ENCODE results near the gene EXOG.

The EXOG gene

DNA sequence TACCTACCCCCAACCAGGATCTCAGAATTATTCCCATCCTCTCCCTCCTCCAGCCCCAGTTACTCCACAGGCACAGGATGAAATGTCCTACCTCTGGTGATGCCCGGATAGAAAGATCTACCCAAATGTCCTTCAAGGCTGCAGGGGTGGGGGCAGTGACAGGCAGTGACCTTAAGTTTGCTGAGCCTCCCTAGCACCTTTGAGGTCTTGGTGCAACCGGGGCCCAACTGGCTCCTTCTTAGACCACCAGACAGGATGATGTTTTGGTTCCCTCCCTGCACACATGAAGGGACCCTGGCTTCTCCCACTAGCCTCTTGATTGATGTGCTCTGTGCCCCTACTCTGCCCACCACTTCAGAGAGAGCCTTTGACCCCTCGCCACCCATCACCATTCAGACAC, 36.4 kb downstream of the EXOG start:
- no peak for DNase-seq (ENCODE audit: low read depth)
- H3K4me3 ChIP-seq (ENCODE audit: low read depth, low read length) = no peak overlapping the region
- TF ChIP-seq, protein P1, sequence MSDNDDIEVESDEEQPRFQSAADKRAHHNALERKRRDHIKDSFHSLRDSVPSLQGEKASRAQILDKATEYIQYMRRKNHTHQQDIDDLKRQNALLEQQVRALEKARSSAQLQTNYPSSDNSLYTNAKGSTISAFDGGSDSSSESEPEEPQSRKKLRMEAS (IDR thresholded peaks at IDR 0.05; ENCODE audit: low read depth, low read length) = no peak
- TF ChIP-seq, protein P2, sequence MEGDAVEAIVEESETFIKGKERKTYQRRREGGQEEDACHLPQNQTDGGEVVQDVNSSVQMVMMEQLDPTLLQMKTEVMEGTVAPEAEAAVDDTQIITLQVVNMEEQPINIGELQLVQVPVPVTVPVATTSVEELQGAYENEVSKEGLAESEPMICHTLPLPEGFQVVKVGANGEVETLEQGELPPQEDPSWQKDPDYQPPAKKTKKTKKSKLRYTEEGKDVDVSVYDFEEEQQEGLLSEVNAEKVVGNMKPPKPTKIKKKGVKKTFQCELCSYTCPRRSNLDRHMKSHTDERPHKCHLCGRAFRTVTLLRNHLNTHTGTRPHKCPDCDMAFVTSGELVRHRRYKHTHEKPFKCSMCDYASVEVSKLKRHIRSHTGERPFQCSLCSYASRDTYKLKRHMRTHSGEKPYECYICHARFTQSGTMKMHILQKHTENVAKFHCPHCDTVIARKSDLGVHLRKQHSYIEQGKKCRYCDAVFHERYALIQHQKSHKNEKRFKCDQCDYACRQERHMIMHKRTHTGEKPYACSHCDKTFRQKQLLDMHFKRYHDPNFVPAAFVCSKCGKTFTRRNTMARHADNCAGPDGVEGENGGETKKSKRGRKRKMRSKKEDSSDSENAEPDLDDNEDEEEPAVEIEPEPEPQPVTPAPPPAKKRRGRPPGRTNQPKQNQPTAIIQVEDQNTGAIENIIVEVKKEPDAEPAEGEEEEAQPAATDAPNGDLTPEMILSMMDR (IDR thresholded peaks at IDR 0.05; ENCODE audit: low read depth, low read length) = no peak
- no peak for TF ChIP-seq MYC (IDR thresholded peaks at IDR 0.05; ENCODE audit: low read depth, low read length)
- TF ChIP-seq POLR2A (IDR thresholded peaks at IDR 0.05; ENCODE audit: extremely low read depth, insufficient read length) = no peak

DNA sequence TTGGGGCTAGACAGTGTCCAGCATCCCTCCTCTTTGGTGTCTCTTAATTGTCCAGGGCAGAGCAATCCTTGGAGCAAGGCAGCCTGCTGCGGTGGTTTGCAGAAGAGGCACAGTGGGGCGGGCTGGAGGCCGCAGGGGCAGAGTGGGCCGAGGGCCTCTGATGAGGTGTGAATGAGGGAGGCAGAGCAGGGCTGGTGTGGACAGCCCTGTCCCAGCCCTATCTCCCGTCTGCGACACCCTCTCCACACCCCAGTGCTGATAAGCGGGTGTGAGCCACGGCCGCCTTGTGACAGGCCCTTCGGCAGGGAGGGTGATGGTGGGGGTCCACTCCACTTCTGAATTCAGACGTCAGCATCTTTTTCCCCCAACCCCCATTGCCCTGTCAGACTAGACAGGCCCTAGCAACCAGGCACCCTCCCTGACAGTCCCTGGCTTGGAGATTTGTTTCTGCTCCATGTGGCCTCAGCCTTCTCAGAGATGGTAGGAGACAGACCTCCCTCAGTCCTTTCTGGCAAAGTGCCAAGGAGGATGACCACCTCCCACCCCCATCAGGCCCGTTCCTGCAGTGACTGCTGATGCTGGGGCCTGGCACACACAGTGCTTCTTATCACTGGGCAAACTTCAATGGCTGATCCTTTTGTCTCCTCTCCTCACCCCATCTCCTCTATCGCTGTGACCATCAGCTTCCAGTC, 37.3 kb downstream of the EXOG start:
- DNase-seq (ENCODE audit: low read depth) = no peak
- TF ChIP-seq MYC (IDR thresholded peaks at IDR 0.05; ENCODE audit: low read depth, low read length) (no peak), POLR2A (IDR thresholded peaks at IDR 0.05; ENCODE audit: extremely low read depth, insufficient read length) (no peak)
- TF ChIP-seq, protein P1 (IDR thresholded peaks at IDR 0.05; ENCODE audit: low read depth, low read length) = no peak
- TF ChIP-seq, protein P2 (IDR thresholded peaks at IDR 0.05; ENCODE audit: low read depth, low read length) = no peak
- no peak overlapping the region for H3K4me3 ChIP-seq (ENCODE audit: low read depth, low read length)

DNA sequence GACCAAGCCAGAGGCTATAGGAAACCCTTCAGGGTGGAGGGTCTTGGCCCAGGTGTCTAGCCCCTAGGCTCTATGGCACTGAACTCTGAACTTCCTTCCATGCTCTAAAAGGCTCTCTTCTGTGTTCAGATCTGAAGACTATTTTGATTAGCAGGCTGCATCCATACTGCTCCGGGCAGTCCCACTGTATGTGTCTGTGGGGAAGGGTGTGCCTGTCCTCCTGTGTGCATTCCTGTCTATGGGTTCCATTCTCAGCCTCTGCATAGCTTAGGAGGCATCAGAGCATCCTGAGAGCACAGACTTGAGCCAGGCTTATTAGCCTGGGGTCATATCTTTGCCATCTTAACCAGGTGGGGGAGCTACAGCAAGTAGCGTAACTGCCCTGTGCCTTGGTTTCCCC, 38.0 kb downstream of the EXOG start:
- TF ChIP-seq MYC (IDR thresholded peaks at IDR 0.05; ENCODE audit: low read depth, low read length) = no peak
- TF ChIP-seq, protein P1 (IDR thresholded peaks at IDR 0.05; ENCODE audit: low read depth, low read length) = no peak
- no peak for TF ChIP-seq POLR2A (IDR thresholded peaks at IDR 0.05; ENCODE audit: extremely low read depth, insufficient read length)
- TF ChIP-seq, protein P2 (IDR thresholded peaks at IDR 0.05; ENCODE audit: low read depth, low read length) = no peak
- no peak for DNase-seq (ENCODE audit: low read depth)
- H3K4me3 ChIP-seq (ENCODE audit: low read depth, low read length) = no peak overlapping the region

DNA sequence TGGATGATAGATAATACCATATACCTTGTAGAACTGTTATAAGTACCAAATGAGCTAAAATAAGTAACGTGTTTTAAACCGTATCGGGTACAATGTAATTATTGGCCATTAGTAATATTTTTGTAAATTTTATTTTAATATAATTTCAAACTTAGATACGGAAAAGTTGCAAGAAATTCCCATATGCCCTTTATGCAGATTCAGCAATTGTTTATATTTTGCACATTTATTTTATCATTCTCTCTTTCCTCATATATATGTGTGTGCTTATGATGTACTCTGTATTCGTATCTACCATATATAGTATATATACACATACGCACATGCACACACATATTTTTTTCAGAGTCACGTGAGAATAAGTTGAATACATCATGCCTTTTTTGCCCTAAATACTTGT, 38.5 kb downstream of the EXOG start:
- DNase-seq (ENCODE audit: low read depth) = no peak
- no peak for TF ChIP-seq MYC (IDR thresholded peaks at IDR 0.05; ENCODE audit: low read depth, low read length)
- TF ChIP-seq, protein P1 (IDR thresholded peaks at IDR 0.05; ENCODE audit: low read depth, low read length) = no peak
- TF ChIP-seq, protein P2 (IDR thresholded peaks at IDR 0.05; ENCODE audit: low read depth, low read length) = no peak
- TF ChIP-seq POLR2A (IDR thresholded peaks at IDR 0.05; ENCODE audit: extremely low read depth, insufficient read length) = no peak
- no peak overlapping the region for H3K4me3 ChIP-seq (ENCODE audit: low read depth, low read length)

DNA sequence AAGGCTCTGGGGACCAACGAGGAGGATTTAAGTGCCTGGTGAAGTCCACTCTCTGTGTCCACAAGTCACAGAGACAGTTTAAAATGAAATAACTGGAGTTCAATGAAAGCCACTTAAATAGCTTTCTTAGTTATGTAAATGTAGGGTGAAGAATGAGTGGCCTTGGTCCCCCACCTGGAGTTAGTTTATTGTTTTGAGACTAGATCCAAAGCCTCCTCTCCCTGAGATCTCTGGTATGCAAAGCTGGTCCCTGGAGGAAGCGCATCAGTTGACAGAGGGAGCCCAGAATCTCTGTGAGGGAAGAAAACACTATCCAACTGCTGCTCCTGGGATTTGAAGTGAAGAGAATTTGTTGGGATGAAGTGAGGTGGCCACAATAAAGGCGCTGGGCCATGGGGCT, 40.5 kb downstream of the EXOG start:
- no peak overlapping the region for H3K4me3 ChIP-seq (ENCODE audit: low read depth, low read length)
- DNase-seq (ENCODE audit: low read depth) = no peak
- TF ChIP-seq MYC (IDR thresholded peaks at IDR 0.05; ENCODE audit: low read depth, low read length) (no peak), POLR2A (IDR thresholded peaks at IDR 0.05; ENCODE audit: extremely low read depth, insufficient read length) (no peak)
- TF ChIP-seq, protein P1 (IDR thresholded peaks at IDR 0.05; ENCODE audit: low read depth, low read length) = no peak
- TF ChIP-seq, protein P2 (IDR thresholded peaks at IDR 0.05; ENCODE audit: low read depth, low read length) = no peak
